Body of pancreas (tissue), 4 donors: ENCODE measurements around the gene INTS12. TPM values are rescaled to one million over a fixed set of nuclear protein-coding genes. Genes with fewer than 3 reads are reported as not detected.
A peak's percentile ranks its signal among the peaks of the same experiment; 100 is the strongest.

Experiments used
- ATAC-seq: fragments of 150-250 bp; one replicate; pipeline ENCODE4 v1.9.1; 2016
- DNase-seq, 4 donors: peaks; one replicate each; pipeline ENCODE4 v3.0.0-alpha.2; 2019
- H3K27ac ChIP-seq, 4 donors: fragments of 200-600 bp; sonication (generic); 1 replicate in 3 of 4; 2 replicates in 1 of 4; pipeline versions ENCODE4 v1.5.1 to v1.6.1; 2016 to 2019; ENCODE audit warnings: mild to moderate bottlenecking in 1 of 4, mixed read lengths in 1 of 4, moderate library complexity in 1 of 4
- H3K27me3 ChIP-seq, 2 donors: fragments of 200-600 bp; sonication (generic); one replicate each; pipeline ENCODE4 v1.6.0; 2016; ENCODE audit warnings: mild to moderate bottlenecking in 1 of 2
- H3K36me3 ChIP-seq, 2 donors: fragments of 200-600 bp; sonication (generic); replicated peaks in 1 of 2; 2 replicates each; pipeline ENCODE4 v1.5.1; 2016; ENCODE audit warnings: low read depth in 2 of 2; ENCODE audit not compliant: insufficient read depth in 1 of 2
- H3K4me1 ChIP-seq: fragments of 200-600 bp; sonication (generic); one replicate; pipeline ENCODE4 v1.6.0; 2016
- H3K4me3 ChIP-seq, 2 donors: fragments of 200-600 bp; sonication (generic); 1 replicate in 1 of 2; 2 replicates in 1 of 2; pipeline ENCODE4 v1.5.1; 2016 to 2019
- H3K9me3 ChIP-seq, 3 donors: fragments of 200-600 bp; sonication (generic); 1 replicate in 2 of 3; 2 replicates in 1 of 3; pipeline ENCODE4 v1.5.1; 2016
- POLR2A ChIP-seq, 3 donors: fragments of 450-650 bp; IDR thresholded peaks; one replicate each; pipeline ENCODE4 v1.6.1; 2016; ENCODE audit warnings: antibody characterized with exemption in 3 of 3, mild to moderate bottlenecking in 2 of 3
- WGBS, 2 donors: methylation state at CpG; one replicate each; pipeline ENCODE4 v1.1.5; 2017; 5-methylcytosine and 5-hydroxymethylcytosine counted together
- intact Hi-C: fragments of 100-400 bp; cut with DNase I; formaldehyde crosslinking; loops from one replicate; pipeline ENCODE4 v1.15.1; 2023
- total RNA-seq, 2 donors: library from RNA; depleted of rRNA; stranded (reverse); fragments of >200 nt; gene quantifications; one replicate each; pipeline ENCODE4 v1.1.0, GENCODE V29; 2016
- TF ChIP-seq, protein P1 (sequence below), 7 experiments: fragments of 450-650 bp in 4 of 7; fragments of 200-600 bp in 3 of 7; sonication (generic) in 3 of 7; IDR thresholded peaks; one replicate each; pipeline ENCODE4 v1.5.1; 2016 to 2019; ENCODE audit warnings: antibody characterized with exemption in 7 of 7

The INTS12 gene
- total RNA-seq, 2 donors from 2014 or later, result 9.3 to 10.2 TPM

GRCh38 chr4:105645440-105645839, 63.0 kb downstream of the INTS12 start:
- no peaks in the 10 kb centered on the region for H3K4me1 ChIP-seq
- TF ChIP-seq POLR2A (IDR thresholded peaks at IDR 0.05), result no peak
- TF ChIP-seq, protein P1, sequence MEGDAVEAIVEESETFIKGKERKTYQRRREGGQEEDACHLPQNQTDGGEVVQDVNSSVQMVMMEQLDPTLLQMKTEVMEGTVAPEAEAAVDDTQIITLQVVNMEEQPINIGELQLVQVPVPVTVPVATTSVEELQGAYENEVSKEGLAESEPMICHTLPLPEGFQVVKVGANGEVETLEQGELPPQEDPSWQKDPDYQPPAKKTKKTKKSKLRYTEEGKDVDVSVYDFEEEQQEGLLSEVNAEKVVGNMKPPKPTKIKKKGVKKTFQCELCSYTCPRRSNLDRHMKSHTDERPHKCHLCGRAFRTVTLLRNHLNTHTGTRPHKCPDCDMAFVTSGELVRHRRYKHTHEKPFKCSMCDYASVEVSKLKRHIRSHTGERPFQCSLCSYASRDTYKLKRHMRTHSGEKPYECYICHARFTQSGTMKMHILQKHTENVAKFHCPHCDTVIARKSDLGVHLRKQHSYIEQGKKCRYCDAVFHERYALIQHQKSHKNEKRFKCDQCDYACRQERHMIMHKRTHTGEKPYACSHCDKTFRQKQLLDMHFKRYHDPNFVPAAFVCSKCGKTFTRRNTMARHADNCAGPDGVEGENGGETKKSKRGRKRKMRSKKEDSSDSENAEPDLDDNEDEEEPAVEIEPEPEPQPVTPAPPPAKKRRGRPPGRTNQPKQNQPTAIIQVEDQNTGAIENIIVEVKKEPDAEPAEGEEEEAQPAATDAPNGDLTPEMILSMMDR (IDR thresholded peaks at IDR 0.05), result no peak
- no peak overlapping the region for H3K4me3 ChIP-seq
- no peaks in the 10 kb centered on the region for H3K27me3 ChIP-seq
- DNase-seq (no peak), ATAC-seq (no peak)
- no peaks in the 10 kb centered on the region for H3K9me3 ChIP-seq
- intact Hi-C loops, result no loop called here
- H3K27ac ChIP-seq, result no peak overlapping the region
- WGBS, 2 donors, result 76 to 77% methylated on average over 1 of the region's 1 CpG
- no peaks in the 10 kb centered on the region for H3K36me3 ChIP-seq

DNA sequence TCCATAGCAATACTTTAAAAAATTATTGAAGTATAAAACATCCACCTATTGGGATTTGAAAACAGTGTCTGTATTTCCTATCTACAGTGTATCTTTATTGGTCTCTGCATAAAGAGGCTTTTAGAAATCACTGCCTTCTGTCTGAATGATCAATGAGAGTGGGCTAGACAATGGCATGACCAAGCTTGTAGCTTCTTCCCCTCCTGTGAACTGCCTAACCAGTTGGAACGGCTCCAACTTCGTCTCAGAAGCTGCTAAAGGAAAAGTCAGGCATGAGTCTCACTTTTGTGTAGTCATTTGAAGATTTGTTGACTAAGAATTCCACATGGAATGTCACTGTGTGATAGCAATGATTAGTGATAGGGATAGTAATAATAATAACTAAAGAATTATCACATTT, 64.2 kb downstream of the INTS12 start:
- Histone ChIP-seq H3K36me3 (no peaks in the 10 kb centered on the region), H3K27me3 (no peaks in the 10 kb centered on the region), H3K27ac (no peak overlapping the region), H3K9me3 (no peaks in the 10 kb centered on the region), H3K4me1 (no peaks in the 10 kb centered on the region), H3K4me3 (no peak overlapping the region)
- TF ChIP-seq POLR2A (IDR thresholded peaks at IDR 0.05), result no peak
- TF ChIP-seq, protein P1 (IDR thresholded peaks at IDR 0.05), result no peak
- no peak for DNase-seq
- 75 to 76% methylated on average over 2 of the region's 2 CpGs for WGBS, 2 donors
- intact Hi-C loops, result no loop called here
- ATAC-seq, result no peak

GRCh38 chr4:105641845-105642244, 66.6 kb downstream of the INTS12 start:
- H3K9me3 ChIP-seq, result no peaks in the 10 kb centered on the region
- ATAC-seq (no peak), DNase-seq (no peak)
- TF ChIP-seq POLR2A (IDR thresholded peaks at IDR 0.05), result no peak
- TF ChIP-seq, protein P1 (IDR thresholded peaks at IDR 0.05), result no peak
- H3K4me1 ChIP-seq, result peaks cover 8% of the 10 kb centered on the region
- H3K4me3 ChIP-seq, result no peak overlapping the region
- H3K27ac ChIP-seq, result no peak overlapping the region
- intact Hi-C loops, result no loop called here
- no peaks in the 10 kb centered on the region for H3K36me3 ChIP-seq
- H3K27me3 ChIP-seq, result no peaks in the 10 kb centered on the region
- WGBS, 2 donors, result 67 to 72% methylated on average over 4 of the region's 4 CpGs

DNA sequence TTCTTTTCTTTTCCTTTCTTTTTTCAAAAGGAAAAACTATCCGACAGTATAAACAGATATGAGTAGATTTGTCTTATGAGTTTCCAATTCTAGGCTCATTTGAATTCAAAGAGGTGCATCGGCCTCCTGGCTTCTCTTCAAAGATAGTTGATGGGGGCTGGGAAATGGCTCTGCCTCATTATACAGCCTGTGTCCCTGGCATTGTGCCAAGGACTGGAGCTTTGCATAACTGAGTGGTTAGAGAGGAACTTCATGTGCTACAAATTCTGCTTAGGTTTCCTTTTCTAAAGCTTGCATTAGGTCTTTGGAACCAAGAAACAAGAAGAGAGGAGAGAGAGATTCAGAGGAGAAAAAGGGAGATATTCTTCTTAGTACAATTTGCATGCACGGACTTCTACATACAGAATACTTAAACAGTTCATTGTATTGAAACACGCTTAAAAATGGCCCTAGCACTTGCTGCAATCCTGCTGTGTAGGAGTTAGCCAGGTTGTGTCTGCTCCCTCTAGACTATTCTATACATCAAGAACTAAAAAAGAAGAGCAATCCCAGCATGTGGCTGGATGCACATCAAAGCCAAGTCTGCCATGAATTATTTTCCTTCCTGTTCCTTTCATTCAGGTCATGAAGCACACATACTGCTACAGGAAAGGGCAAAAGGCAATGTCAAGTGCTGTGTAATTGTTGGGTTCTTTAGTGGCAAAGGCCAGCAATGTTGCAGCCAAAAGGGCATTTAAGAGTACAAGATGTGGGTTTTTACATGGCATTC, 70.9 kb downstream of the INTS12 start:
- intact Hi-C loops, result no loop called here
- Histone ChIP-seq H3K4me1 (peaks cover 26% of the 10 kb centered on the region), H3K4me3 (no peak overlapping the region), H3K27me3 (no peaks in the 10 kb centered on the region), H3K27ac (peak overlapping the region in 1 of 4 donors; percentile 32), H3K9me3 (no peaks in the 10 kb centered on the region), H3K36me3 (no peaks in the 10 kb centered on the region)
- 59 to 60% methylated on average over 4 of the region's 4 CpGs for WGBS, 2 donors
- peak; percentile 59 to 78 (median 73) for DNase-seq
- peak; percentile 49 for ATAC-seq
- no peak for TF ChIP-seq POLR2A (IDR thresholded peaks at IDR 0.05)
- TF ChIP-seq, protein P1 (IDR thresholded peaks at IDR 0.05), result no peak
